MG63 (cell line): ENCODE results near the gene EIF3C. TPM values are rescaled to one million over a fixed set of nuclear protein-coding genes. Genes with fewer than 3 reads are reported as not detected.
"Not testable (repeated sequence)": the region's sequence is repeated elsewhere in the genome, so short reads cannot be mapped to it uniquely, and the experiment has no call there.

Experiments
- DNase-seq: peaks from one replicate; pipeline ENCODE4 v3.0.0-alpha.2; 2020
- H3K27me3 ChIP-seq: fragments of 250-450 bp; sonication (Bioruptor Pico); 2 replicates; pipeline ENCODE4 v1.5.1; 2020; ENCODE audit warnings: mild to moderate bottlenecking, moderate library complexity
- H3K36me3 ChIP-seq: fragments of 250-450 bp; sonication (Bioruptor Pico); 2 replicates; pipeline ENCODE4 v1.5.1; 2020; ENCODE audit warnings: mild to moderate bottlenecking, moderate library complexity
- H3K4me3 ChIP-seq: fragments of 250-450 bp; sonication (Bioruptor Pico); 2 replicates; pipeline ENCODE4 v1.5.1; 2020; ENCODE audit warnings: mild to moderate bottlenecking, moderate library complexity
- H3K9me3 ChIP-seq: fragments of 250-450 bp; sonication (Bioruptor Pico); 2 replicates; pipeline ENCODE4 v1.5.1; 2020; ENCODE audit warnings: mild to moderate bottlenecking, moderate library complexity
- total RNA-seq: library from RNA; depleted of rRNA; stranded (reverse); fragments of >200 nt; shearing (Covaris generic); gene quantifications from 2 replicates; pipeline ENCODE4 v1.2.3, GENCODE V29; 2014; ENCODE audit warnings: low replicate concordance; rRNA removed

EIF3C gene, protein sequence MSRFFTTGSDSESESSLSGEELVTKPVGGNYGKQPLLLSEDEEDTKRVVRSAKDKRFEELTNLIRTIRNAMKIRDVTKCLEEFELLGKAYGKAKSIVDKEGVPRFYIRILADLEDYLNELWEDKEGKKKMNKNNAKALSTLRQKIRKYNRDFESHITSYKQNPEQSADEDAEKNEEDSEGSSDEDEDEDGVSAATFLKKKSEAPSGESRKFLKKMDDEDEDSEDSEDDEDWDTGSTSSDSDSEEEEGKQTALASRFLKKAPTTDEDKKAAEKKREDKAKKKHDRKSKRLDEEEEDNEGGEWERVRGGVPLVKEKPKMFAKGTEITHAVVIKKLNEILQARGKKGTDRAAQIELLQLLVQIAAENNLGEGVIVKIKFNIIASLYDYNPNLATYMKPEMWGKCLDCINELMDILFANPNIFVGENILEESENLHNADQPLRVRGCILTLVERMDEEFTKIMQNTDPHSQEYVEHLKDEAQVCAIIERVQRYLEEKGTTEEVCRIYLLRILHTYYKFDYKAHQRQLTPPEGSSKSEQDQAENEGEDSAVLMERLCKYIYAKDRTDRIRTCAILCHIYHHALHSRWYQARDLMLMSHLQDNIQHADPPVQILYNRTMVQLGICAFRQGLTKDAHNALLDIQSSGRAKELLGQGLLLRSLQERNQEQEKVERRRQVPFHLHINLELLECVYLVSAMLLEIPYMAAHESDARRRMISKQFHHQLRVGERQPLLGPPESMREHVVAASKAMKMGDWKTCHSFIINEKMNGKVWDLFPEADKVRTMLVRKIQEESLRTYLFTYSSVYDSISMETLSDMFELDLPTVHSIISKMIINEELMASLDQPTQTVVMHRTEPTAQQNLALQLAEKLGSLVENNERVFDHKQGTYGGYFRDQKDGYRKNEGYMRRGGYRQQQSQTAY
- total RNA-seq = 471 and 698 TPM in 2 replicates

DNA sequence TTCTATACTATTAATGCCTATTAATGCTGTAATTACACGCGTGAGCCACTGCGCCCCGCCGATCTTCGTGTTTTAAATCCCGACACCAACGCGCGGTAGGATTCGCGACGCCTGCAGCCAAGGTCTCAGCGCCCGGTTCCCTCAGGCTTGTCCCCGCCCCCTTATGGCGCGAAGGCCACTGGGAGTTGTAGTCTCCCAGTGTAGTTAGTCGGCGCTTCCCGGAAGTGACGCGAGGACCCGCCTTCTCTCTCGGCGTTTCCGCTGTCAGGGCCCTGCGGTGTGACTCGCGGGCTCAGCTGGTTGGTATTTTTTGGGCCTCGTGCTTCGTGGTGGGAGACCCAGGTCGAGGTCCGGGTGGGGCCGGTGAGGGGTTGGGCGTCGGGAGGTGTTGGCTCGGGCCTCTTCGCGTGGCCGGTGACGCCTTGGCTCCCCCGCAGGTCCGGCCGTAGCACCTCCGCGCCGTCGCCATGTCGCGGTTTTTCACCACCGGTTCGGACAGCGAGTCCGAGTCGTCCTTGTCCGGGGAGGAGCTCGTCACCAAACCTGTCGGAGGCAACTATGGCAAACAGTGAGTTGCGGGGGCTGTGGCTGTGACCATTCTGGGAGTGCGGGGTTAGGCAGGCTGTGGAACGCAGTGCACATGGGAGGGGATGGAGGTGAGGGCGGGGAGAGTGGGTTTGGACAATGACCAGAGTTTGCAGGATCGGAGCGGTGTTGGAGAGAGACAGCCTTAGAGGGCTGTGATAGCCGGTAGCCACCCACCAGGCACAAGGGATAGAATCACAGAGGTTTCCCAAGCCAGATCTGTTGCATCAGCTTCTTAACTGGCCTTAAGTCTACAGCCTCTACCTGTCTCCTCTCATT, at the start of gene EIF3C:
EIF3C (plus strand) TSS at position 245 of the 864 bp plus-strand sequence; CDS start at position 468, 223 bp downstream.
- not testable (repeated sequence) for H3K36me3 ChIP-seq, H3K4me3 ChIP-seq, H3K27me3 ChIP-seq, DNase-seq, H3K9me3 ChIP-seq

DNA sequence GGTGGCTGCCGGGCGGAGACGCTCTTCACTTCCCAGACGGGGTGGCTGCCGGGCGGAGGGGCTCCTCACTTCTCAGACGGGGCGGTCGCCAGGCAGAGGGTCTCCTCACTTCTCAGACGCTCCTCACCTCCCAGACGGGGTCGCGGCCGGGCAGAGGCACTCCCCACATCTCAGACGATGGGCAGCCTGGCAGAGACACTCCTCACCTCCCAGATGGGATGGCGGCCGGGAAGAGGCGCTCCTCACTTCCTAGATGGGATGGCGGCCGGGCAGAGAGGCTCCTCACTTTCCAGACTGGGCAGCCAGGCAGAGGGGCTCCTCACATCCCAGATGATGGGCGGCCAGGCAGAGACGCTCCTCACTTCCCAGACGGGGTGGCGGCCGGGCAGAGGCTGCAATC, 45.0 kb upstream of the EIF3C start:
- H3K36me3 ChIP-seq, H3K9me3 ChIP-seq, H3K4me3 ChIP-seq, DNase-seq, H3K27me3 ChIP-seq: not testable (repeated sequence)

DNA sequence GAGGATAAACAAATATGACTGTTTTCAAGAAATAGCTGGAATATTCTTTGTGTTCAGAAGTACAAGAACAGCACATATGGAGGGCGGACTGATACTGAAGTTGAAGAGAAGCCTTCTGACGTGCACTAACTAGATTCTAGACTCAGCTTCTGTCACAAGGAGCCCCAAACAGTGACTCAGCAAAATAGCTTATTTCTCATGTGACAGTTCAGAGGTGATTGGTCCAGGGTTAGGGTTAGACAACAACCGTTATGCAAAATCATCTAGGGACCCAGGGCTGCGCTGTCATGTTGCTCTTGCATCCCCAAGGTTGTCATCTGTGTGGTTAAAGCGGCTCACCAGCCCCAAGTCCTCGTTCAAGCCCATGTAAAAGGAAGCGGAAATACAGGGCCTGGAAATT, 43.8 kb upstream of the EIF3C start:
- H3K36me3 ChIP-seq, H3K9me3 ChIP-seq, H3K4me3 ChIP-seq, H3K27me3 ChIP-seq, DNase-seq: not testable (repeated sequence)

DNA sequence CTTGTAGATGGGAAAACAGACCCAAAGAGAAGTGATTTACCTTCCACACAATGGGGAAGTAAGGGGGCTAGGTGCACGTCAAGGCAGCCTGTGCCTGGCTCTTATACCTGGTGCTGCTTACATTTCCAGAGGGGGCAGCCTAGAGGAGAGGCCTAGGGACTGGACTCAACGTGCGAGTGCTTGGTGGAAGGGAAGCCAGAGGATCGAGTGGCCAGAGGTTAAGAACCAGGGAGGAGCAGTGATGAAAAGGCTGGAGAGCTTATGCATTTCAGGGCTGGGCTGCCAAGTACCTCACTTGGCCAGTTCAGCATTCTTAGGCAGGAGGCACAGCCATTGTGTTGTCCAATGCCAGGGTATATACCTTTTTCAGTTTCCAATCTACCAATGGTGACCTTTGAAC, 43.1 kb upstream of the EIF3C start:
- not testable (repeated sequence) for H3K9me3 ChIP-seq, DNase-seq, H3K4me3 ChIP-seq, H3K27me3 ChIP-seq, H3K36me3 ChIP-seq

DNA sequence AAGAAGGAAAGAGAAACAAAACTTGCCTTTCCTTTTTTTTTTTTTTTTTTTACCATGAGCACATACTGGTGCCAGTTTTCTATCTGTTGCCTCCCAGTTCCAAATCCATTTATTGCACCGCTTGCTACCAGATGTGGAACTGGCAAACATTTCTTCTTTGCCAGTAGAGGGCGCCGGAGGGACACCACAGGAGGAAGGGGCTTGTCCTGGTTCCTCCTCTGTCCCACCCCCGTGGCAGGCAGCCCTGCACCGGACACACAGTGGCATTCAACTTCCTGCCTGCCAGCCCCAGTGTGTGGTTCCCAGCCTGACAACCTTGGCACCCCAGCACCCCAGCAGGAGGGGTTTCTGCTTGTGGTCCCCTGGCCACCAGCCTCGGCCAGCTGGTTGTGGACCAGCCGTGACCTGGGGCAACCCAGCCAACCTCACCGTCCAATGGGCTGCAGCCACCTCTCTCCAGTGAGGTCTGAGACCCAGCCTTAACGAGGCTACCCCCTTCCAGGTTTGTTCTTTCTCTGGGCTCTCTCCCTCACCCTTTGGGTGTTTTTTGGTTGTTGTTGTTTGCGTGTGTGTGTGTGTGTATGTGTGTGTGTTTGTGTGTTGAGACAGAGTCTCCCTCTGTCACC, 22.8 kb upstream of the EIF3C start:
- not testable (repeated sequence) for H3K9me3 ChIP-seq, H3K36me3 ChIP-seq, H3K27me3 ChIP-seq, DNase-seq, H3K4me3 ChIP-seq

DNA sequence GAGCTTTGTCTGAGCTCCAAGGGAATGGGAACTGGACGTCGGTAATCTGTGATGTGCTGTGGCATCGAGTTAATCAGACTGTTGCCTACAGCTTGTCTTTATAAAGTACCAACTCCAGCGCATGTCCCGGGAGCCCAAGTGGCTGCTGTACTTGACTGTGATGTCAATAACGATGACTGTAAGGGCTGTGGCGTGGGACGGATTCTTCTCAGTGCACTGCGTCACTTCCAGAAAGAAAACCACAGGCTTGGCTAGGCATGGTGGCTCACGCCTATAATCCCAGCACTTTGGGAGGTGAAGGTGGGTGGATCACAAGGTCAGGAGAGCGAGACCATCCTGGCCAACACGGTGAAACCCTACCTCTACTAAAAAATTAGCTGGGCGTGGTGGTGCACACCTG, 21.8 kb upstream of the EIF3C start:
- H3K36me3 ChIP-seq, H3K27me3 ChIP-seq, H3K4me3 ChIP-seq: not testable (repeated sequence)

DNA sequence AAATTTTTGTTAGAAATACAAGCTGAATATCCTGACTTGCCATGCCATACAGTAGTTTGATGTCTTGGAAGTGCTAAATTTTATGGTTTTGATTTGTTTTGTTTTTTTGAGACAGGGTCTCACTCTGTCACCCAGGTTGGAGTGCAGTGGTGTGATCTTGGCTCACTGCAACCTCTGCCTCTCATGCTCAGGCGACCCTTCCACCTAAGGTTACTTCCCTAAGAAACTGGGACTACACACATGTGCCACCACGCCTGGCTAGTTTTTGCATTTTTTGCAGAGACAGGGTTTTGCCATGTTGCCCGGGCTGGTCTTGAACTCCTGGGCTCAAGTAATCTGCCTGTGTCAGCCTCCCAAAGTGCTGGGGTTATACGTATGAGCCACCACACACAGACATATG, 19.5 kb upstream of the EIF3C start:
- DNase-seq, H3K36me3 ChIP-seq, H3K4me3 ChIP-seq, H3K9me3 ChIP-seq, H3K27me3 ChIP-seq: not testable (repeated sequence)

More for the DNA sequence above, 21.8 kb upstream of the EIF3C start:
- not testable (repeated sequence) for DNase-seq, H3K9me3 ChIP-seq

DNA sequence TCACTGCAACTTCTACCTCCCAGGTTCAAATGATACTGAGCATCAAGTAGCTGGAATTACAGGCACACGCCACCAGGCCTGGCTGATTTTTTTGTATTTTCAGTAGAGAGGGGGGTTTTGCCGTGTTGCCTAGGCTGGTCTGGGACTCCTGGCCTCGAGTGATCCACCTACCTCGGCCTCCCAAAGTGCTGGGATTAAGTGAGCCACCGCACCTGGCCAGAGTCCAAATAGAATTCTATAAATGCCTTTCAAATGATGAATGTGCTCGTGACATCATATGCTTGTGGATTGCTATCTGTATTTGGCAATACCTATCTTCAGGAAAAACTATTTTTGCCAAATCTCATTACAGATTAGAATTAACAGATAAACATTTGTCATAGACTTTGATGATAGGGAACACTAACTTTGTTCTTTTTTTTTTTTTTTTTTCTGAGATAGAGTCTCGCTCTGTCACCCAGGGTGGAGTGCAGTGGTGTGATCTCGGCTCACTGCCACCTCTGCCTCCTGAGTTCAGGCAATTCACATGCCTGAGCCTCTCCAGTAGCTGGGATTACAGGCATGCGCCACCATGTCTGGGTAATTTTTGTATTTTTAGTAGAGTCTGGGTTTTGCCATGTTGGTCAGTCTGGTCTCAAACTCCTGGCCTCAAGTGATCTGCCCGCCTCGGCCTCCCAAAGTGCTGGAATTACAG, 17.9 kb upstream of the EIF3C start:
- H3K36me3 ChIP-seq, DNase-seq, H3K9me3 ChIP-seq, H3K4me3 ChIP-seq, H3K27me3 ChIP-seq: not testable (repeated sequence)

DNA sequence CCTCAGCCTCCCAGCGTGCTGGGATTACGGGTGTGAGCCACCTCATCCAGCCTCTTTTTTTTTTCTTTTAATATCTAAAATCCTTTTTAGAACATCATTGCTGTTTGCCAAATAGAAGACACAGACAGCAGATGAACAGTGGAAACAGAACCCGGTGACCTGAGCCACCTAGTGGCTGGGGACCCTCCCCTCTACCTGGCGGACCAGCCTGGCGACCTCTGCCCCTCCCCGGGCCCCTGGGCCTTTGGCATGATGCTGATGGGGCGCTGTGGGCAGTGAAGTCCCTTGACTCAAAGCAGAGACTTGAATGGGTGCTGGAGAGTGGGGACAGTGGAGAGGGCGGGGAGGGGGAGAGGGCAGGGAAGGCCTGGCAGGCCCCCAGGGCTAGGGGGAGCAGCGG, 11.5 kb upstream of the EIF3C start:
- H3K4me3 ChIP-seq = not testable (repeated sequence)

DNA sequence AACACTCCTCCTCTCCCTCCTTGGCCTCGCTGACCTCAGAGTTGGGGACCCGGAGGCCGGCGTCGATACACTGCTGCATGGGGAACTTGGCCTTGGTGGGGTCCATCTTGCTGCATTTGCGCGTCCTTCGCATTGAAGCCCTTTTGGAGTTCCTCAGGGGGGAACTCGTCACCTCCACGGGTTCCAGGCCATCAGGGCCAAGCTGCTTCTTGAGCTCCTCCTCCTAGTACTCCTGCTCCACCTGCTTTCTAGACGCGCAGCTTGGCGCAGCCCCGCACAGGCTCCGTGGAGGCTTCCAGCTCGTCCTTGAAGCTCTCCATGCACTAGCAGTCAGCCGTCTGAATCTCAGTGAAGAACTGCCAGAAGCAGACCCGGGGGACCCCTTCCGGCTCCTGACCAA, 10.9 kb upstream of the EIF3C start:
- H3K36me3 ChIP-seq, H3K27me3 ChIP-seq, H3K4me3 ChIP-seq, DNase-seq, H3K9me3 ChIP-seq: not testable (repeated sequence)

More for the DNA sequence above, 11.5 kb upstream of the EIF3C start:
- DNase-seq, H3K36me3 ChIP-seq, H3K9me3 ChIP-seq, H3K27me3 ChIP-seq: not testable (repeated sequence)

DNA sequence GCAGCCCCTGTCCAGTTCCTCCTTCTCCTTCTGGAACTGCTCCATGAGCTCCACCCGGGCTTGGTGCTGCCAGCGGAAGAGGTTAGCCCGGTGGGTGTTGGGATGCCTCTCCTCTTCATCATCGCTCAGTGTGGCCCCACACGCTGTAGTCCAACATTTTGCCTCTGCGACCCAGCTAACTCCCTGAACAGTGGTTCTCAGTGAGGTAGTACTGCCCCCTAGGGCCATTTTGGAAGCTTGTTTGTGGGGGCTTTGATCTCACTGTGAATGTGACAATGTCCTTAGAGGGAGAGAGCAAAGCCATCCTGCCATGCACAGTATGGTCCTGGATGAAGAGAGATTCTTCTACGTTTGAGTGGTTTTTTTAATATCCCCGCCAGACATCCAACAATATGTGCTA, 9.9 kb upstream of the EIF3C start:
- not testable (repeated sequence) for H3K9me3 ChIP-seq, H3K36me3 ChIP-seq, DNase-seq, H3K27me3 ChIP-seq, H3K4me3 ChIP-seq

DNA sequence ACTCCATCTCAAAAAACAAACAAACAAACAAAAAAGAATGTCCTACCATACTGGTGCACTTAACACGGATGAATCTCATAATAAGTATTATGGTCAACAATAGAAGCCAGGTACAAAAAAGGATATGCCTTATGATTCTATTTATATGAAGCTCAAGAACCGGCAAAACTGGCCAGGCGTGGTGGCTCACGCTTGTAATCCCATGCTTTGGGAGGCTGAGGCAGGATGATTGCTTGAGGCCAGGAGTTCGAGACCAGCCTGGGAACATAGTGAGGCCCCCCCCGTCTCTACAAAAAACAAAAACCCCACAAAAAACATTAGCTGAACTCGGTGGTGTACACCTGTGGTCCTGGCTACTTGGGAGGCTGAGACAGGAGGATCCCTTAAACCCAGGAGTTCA, 7.0 kb upstream of the EIF3C start:
- H3K27me3 ChIP-seq, DNase-seq, H3K4me3 ChIP-seq, H3K36me3 ChIP-seq, H3K9me3 ChIP-seq: not testable (repeated sequence)

DNA sequence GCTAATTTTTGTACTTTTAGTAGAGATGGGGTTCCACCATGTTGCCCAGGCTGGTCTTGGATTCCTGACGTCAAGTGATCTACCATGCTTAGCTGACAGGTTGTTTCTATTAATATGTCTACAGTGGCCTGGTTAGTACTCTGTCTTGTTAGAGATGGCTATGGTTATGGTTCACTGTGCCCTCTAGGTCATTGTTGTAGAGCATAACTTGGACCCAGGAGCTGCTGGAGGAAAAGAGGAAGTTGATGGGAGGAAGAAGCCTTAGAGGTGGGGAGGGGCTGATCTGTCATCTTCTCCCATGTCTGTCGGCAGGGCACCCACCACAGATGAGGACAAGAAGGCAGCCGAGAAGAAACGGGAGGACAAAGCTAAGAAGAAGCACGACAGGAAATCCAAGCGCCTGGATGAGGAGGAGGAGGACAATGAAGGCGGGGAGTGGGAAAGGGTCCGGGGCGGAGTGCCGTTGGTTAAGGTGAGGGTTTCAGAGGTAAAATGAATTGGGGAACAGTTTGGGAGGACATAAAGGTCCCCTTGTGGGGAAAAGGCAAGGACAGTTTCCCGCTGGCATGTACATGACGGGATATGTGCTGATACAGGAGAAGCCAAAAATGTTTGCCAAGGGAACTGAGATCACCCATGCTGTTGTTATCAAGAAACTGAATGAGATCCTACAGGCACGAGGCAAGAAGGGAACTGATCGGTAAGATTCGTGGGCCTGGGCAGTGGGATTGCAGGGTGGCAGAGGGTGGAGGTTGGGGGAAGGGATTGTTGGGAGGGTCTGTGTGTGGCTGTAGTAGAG, 11.8 kb downstream of the EIF3C start:
- not testable (repeated sequence) for H3K4me3 ChIP-seq, DNase-seq, H3K9me3 ChIP-seq, H3K36me3 ChIP-seq, H3K27me3 ChIP-seq

DNA sequence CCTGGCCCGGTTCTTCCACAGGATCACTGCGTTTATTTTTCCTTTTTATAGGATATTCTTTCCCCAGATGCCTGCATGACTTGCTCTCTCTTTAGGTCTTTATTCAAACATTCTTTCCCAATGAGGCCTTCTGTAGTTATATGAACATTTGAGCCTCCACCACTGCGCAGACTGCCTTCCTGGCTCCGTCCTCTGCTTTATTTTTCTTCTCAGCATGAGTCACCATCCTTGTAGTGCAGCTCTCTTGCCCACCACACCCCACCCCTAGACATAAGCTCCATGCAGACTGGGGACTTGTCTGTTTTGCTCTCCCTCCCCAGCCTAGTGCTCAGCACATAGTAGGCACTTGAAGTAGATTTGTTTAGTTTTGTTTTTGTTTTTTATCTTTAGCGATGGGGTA, 20.0 kb downstream of the EIF3C start:
- DNase-seq, H3K4me3 ChIP-seq, H3K9me3 ChIP-seq, H3K36me3 ChIP-seq, H3K27me3 ChIP-seq: not testable (repeated sequence)

DNA sequence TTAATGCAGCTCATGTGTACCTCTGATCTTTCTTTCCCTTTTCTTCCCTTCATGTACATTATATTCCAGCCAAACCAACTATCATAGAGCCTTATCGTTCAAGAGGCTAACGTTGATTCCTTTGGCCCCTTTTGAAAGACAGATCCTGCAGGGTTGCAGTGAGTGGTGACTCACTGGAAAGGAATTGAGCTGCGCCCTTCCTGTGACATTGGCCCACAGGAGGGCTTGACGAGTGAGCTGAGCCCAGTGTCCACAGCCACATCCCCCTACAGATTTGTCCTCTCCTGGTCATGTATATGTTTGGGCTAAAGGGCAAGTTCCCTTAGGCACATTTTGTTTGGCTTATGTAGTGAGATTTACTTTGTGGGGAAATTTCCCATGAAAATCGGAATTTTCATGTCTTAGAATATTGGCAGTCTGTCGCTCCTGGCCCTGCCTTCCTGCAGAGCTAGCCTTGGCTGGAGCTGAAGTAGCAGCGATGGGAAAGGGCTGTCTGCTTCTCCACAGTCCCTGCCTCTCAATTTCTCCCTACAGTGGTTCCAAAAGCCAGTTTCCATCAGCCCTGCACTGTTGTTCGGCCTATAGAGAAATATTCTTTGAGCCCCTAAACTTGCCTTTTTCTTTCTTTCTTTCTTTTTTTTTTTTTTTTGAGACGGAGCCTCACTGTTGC, 21.3 kb downstream of the EIF3C start:
- not testable (repeated sequence) for DNase-seq, H3K36me3 ChIP-seq, H3K9me3 ChIP-seq, H3K27me3 ChIP-seq, H3K4me3 ChIP-seq
